Stimulated activated memory B cell treated with anti-CD40 and anti-IgM and Interleukin-4, amounts not matched to agents 10 μg/mL and 1 μg/mL and 100 μg/mL, for 72 hours (primary cell): Measurements from ENCODE around the gene DMRT3.
A peak's percentile ranks its signal among the peaks of the same experiment; 100 is the strongest.
"Not testable (repeated sequence)": the region's sequence is repeated elsewhere in the genome, so short reads cannot be mapped to it uniquely, and the experiment has no call there.

Experiments
- ATAC-seq: fragments of 150-1000 bp; cut with Tn5 transposase; 2 replicates; pipeline ENCODE4 v1.10.0; 2021
- H3K27ac Mint-ChIP-seq: one replicate; pipeline ENCODE4 v1.8.0; 2022; ENCODE audit warnings: mild to moderate bottlenecking, mixed read lengths
- H3K27me3 Mint-ChIP-seq: one replicate; pipeline ENCODE4 v1.8.0; 2022; ENCODE audit warnings: mixed read lengths
- H3K36me3 Mint-ChIP-seq: one replicate; pipeline ENCODE4 v1.8.0; 2022; ENCODE audit warnings: mixed read lengths
- H3K4me1 Mint-ChIP-seq: one replicate; pipeline ENCODE4 v1.8.0; 2022; ENCODE audit warnings: mixed read lengths
- H3K4me3 Mint-ChIP-seq: one replicate; pipeline ENCODE4 v1.8.0; 2022; ENCODE audit warnings: mild to moderate bottlenecking, moderate library complexity, mixed read lengths
- H3K9me3 Mint-ChIP-seq: one replicate; pipeline ENCODE4 v1.8.0; 2022; ENCODE audit warnings: mixed read lengths

DMRT3 gene

GRCh38 chr9:977838-978830, 1.7 kb downstream of the DMRT3 start:
- Mint-ChIP-seq H3K27me3 (peaks cover 94% of the 10 kb centered on the region), H3K27ac (no peak overlapping the region), H3K9me3 (no peaks in the 10 kb centered on the region), H3K4me3 (no peak overlapping the region), H3K4me1 (peaks cover 5% of the 10 kb centered on the region), H3K36me3 (no peaks in the 10 kb centered on the region)
- ATAC-seq: no peak

DNA sequence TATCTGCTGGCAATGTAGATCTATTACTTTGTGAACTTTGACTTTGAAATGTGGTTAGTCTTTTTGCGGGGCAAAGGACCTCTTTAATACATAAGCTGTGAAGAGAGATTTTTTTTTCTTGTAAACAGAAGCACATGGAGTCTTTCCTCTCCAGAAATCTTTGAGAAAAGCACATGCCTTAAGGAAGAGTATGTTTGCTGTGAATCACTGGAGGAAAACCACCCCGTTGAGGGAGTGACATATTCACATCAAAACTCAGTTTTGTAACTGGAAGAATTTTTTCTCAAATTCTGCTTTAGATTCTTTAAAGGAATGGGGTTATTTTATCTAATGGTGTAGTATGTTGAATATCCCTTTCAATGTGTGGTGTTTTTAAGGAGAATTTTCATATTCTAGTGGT, 3.5 kb downstream of the DMRT3 start:
- Mint-ChIP-seq H3K27me3 (peaks cover 90% of the 10 kb centered on the region), H3K27ac (no peak overlapping the region), H3K4me3 (no peak overlapping the region), H3K36me3 (no peaks in the 10 kb centered on the region), H3K4me1 (peaks cover 5% of the 10 kb centered on the region), H3K9me3 (no peaks in the 10 kb centered on the region)
- ATAC-seq: no peak

DNA sequence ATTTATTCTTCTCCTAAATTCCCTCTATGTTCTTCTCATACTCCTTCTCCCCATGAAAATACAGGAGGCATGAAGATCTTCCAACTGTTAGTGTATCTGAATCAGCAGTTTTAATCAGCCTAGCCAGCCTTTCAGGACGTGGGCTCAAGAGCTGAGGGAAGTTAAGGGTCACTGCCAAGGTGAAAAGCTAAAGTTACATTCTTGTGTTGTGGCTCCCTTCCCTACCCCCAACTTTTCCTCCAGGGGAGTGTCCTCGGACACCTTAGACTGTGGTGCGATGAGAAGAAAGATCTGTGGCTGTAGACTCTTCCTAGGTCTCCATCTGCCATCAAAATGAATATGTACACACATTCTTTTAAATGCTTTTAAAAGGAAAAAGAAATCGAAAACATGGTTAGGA, 4.2 kb downstream of the DMRT3 start:
- no peak for ATAC-seq
- Mint-ChIP-seq H3K27ac (no peak overlapping the region), H3K36me3 (no peaks in the 10 kb centered on the region), H3K27me3 (peaks cover 85% of the 10 kb centered on the region), H3K9me3 (no peaks in the 10 kb centered on the region), H3K4me3 (no peak overlapping the region), H3K4me1 (peaks cover 5% of the 10 kb centered on the region)

DNA sequence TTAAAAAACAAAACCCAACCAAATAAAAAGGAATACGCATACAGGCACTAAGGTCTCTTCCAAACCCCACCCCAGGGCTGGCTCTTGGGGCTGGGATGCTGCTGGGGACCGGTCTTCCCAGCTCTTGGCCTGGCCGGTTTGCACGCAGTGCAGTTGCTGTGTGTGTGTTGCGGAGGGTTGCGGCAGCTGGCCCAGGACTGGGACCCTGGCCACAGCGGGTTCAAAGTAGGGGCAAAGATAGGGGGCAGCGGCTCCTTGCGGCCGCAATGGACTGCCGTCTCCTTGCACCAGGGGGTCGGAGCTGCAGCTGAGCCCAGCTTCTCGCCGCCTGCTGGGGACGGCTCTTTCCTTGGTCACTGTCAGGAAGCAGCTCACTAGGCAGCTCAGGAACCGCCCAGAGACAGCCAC, 5.0 kb downstream of the DMRT3 start:
- Mint-ChIP-seq H3K27ac (no peak overlapping the region), H3K4me3 (no peak overlapping the region), H3K9me3 (no peaks in the 10 kb centered on the region), H3K4me1 (no peaks in the 10 kb centered on the region), H3K27me3 (peaks cover 86% of the 10 kb centered on the region), H3K36me3 (no peaks in the 10 kb centered on the region)
- no peak for ATAC-seq

GRCh38 chr9:982394-983230, 6.2 kb downstream of the DMRT3 start:
- H3K9me3 Mint-ChIP-seq: no peaks in the 10 kb centered on the region
- no peak for ATAC-seq
- H3K27me3 Mint-ChIP-seq: peaks cover 83% of the 10 kb centered on the region
- H3K4me1 Mint-ChIP-seq: no peaks in the 10 kb centered on the region
- no peak overlapping the region for H3K27ac Mint-ChIP-seq
- H3K4me3 Mint-ChIP-seq: no peak overlapping the region
- no peaks in the 10 kb centered on the region for H3K36me3 Mint-ChIP-seq

GRCh38 chr9:994005-994404, 17.6 kb downstream of the DMRT3 start:
- no peaks in the 10 kb centered on the region for H3K9me3 Mint-ChIP-seq
- H3K27me3 Mint-ChIP-seq: peaks cover 25% of the 10 kb centered on the region
- no peak overlapping the region for H3K27ac Mint-ChIP-seq
- H3K4me3 Mint-ChIP-seq: no peak overlapping the region
- peaks cover 4% of the 10 kb centered on the region for H3K4me1 Mint-ChIP-seq
- peak; percentile 47 for ATAC-seq
- no peaks in the 10 kb centered on the region for H3K36me3 Mint-ChIP-seq

GRCh38 chr9:995192-995591, 18.7 kb downstream of the DMRT3 start:
- Mint-ChIP-seq H3K27me3 (peaks cover 14% of the 10 kb centered on the region), H3K4me1 (peaks cover 4% of the 10 kb centered on the region), H3K27ac (no peak overlapping the region), H3K36me3 (no peaks in the 10 kb centered on the region), H3K4me3 (no peak overlapping the region), H3K9me3 (no peaks in the 10 kb centered on the region)
- ATAC-seq: no peak

- no peaks in the 10 kb centered on the region for H3K36me3 Mint-ChIP-seq
- peaks cover 8% of the 10 kb centered on the region for H3K27me3 Mint-ChIP-seq
- ATAC-seq: no peak
- H3K4me3 Mint-ChIP-seq: no peak overlapping the region
- H3K27ac Mint-ChIP-seq: no peak overlapping the region
- H3K9me3 Mint-ChIP-seq: no peaks in the 10 kb centered on the region
- peaks cover 4% of the 10 kb centered on the region for H3K4me1 Mint-ChIP-seq
These were observed 19.3 kb downstream of the DMRT3 start for GRCh38 chr9:995781-996180.

- ATAC-seq, H3K27me3 Mint-ChIP-seq, H3K4me1 Mint-ChIP-seq, H3K4me3 Mint-ChIP-seq, H3K27ac Mint-ChIP-seq, H3K36me3 Mint-ChIP-seq, H3K9me3 Mint-ChIP-seq: not testable (repeated sequence)
These were observed 22.1 kb downstream of the DMRT3 start for GRCh38 chr9:998299-999110.

DNA sequence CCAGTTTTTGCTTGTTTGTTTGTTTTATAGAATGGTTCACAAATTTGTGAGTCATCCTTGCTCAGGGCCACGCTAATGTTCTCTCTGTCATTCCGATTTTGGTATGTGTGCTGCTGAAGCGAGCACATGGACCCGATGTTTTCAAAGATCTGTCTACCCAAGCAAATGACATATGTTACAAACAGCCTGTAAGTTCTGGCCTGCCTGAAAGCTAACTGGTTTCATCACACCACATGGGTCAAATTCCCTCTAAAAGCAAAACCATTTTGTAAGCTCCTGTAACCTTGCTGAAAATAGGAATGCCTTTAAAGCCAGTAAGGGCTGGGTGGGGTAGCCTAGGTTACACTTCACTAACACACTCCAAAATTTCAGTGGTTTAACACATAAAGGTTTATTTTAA, 25.4 kb downstream of the DMRT3 start:
- Mint-ChIP-seq H3K27ac (no peak overlapping the region), H3K36me3 (no peaks in the 10 kb centered on the region), H3K4me1 (peaks cover 6% of the 10 kb centered on the region), H3K4me3 (no peak overlapping the region), H3K27me3 (peaks cover 17% of the 10 kb centered on the region), H3K9me3 (no peaks in the 10 kb centered on the region)
- no peak for ATAC-seq

DNA sequence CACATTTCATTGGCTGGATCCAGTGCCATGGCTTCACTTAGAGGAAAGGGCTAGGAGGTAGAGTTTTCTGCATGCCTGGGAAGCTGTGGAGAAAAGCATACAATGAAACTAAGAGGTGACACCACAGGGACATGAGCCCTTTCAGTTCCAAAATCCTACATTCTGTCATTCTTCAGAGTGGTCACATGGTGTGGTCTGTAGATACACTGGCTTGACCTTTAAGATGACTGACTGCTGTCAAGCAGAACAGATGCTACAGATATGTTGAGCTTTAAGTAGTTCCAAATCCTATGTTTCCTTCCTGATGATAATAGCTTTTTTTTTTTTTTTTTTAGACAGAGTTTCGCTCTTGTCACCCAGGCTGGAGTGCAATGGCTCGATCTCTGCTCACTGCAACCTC, 26.2 kb downstream of the DMRT3 start:
- Mint-ChIP-seq H3K36me3 (no peaks in the 10 kb centered on the region), H3K27ac (no peak overlapping the region)

GRCh38 chr9:1005043-1005667, 28.7 kb downstream of the DMRT3 start:
- ATAC-seq: peak; percentile 55
- Mint-ChIP-seq H3K36me3 (no peaks in the 10 kb centered on the region), H3K4me3 (no peak overlapping the region), H3K4me1 (peaks cover 13% of the 10 kb centered on the region), H3K27ac (no peak overlapping the region), H3K9me3 (no peaks in the 10 kb centered on the region), H3K27me3 (peaks cover 46% of the 10 kb centered on the region)

More for the DNA sequence above, 26.2 kb downstream of the DMRT3 start:
- peaks cover 24% of the 10 kb centered on the region for H3K27me3 Mint-ChIP-seq
- H3K4me1 Mint-ChIP-seq: peaks cover 6% of the 10 kb centered on the region
- H3K9me3 Mint-ChIP-seq: no peaks in the 10 kb centered on the region
- no peak overlapping the region for H3K4me3 Mint-ChIP-seq
- ATAC-seq: peak; percentile 57

DNA sequence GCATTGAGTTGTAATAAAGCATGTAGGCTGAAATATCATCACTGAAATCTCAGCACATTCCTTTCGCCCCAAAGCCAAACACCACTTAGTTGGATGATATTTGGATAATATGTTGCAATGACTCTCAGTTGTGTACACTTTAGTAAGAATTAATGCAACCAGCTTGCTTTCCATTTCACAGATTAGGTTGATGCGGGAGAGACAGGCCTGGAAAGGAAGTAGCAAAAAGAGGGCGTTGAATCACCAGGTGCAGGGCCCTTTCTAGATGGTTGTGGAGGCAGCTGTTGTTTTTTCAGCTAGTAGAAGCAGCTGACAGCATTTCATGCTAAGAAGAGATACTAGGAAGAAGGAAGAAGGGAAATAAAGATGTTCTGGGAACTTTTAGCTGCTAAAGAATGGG, 30.9 kb downstream of the DMRT3 start:
- peaks cover 13% of the 10 kb centered on the region for H3K4me1 Mint-ChIP-seq
- H3K27ac Mint-ChIP-seq: no peak overlapping the region
- H3K4me3 Mint-ChIP-seq: no peak overlapping the region
- no peaks in the 10 kb centered on the region for H3K36me3 Mint-ChIP-seq
- no peak for ATAC-seq
- no peaks in the 10 kb centered on the region for H3K9me3 Mint-ChIP-seq
- H3K27me3 Mint-ChIP-seq: peaks cover 47% of the 10 kb centered on the region

- ATAC-seq: no peak
- peaks cover 47% of the 10 kb centered on the region for H3K27me3 Mint-ChIP-seq
- H3K9me3 Mint-ChIP-seq: no peaks in the 10 kb centered on the region
- H3K27ac Mint-ChIP-seq: no peak overlapping the region
- H3K36me3 Mint-ChIP-seq: no peaks in the 10 kb centered on the region
- H3K4me3 Mint-ChIP-seq: no peak overlapping the region
- peaks cover 19% of the 10 kb centered on the region for H3K4me1 Mint-ChIP-seq
These were observed 31.8 kb downstream of the DMRT3 start for GRCh38 chr9:1008216-1008615.
